Measurements from ENCODE around the gene LDB3.
A peak's percentile ranks its signal among the peaks of the same experiment; 100 is the strongest.
"Not testable (repeated sequence)": the region's sequence is repeated elsewhere in the genome, so short reads cannot be mapped to it uniquely, and the experiment has no call there.

The LDB3 gene

DNA sequence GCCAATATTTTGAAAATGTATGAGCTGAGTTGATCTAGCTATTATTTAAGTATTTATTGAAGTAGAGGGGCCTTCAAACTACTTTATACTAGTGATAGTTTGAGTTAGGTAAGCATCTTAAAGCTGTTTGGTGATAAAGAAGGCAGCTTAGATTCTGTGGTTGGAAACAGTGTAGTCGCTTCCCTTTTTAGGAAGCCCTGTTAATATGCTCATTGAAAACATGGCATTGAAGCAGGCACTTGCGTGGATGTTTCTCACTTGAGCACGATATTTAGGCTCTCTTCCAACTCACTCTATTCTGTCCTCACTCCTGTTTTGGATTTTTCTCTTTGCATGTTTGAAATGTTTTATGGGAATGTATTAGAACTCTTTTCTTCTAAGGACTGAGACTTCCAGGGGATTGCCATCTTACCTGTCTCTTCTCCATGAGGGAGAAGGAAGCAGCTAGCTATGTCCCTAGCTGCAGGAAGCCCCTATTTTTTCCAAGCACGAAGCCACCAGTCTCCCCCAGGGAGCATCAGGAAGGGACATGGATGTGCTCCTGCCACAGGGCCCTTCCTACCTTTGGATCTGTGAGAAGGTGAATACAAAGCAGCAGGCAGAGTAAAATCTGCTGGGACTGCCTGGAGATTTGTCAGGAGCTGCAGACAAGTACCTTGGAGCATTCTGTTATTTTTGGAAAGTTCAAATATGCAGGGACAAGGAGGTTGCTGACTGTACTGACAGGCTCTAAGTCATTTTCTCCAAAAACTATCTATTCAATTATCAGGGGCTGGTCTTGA lies 66.1 kb downstream of the LDB3 start:
- Histone ChIP-seq H3K9me3 (ENCODE audit: control insufficient read depth in 2 of 2, low read length in 2 of 2) (no peaks in the 10 kb centered on the region), H3K4me1 (ENCODE audit: control insufficient read depth, insufficient read depth, low read length) (peaks cover 72% of the 10 kb centered on the region), H3K27ac (ENCODE audit: low read length) (peak overlapping the region; percentile 100), H3K27me3 (ENCODE audit: control insufficient read depth in 1 of 2, insufficient read depth in 2 of 2, low read length in 2 of 2) (no peaks in the 10 kb centered on the region), H3K9ac (ENCODE audit: low read length in 2 of 2) (peak overlapping the region; percentile 72 to 88), H3K4me3 (ENCODE audit: low read length in 2 of 2) (peak overlapping the region; percentile 25 to 35), H3K36me3 (ENCODE audit: control insufficient read depth in 2 of 2, insufficient read depth in 2 of 2, low read length in 2 of 2) (peaks cover 4 to 5% of the 10 kb centered on the region in 2 donors)

DNA sequence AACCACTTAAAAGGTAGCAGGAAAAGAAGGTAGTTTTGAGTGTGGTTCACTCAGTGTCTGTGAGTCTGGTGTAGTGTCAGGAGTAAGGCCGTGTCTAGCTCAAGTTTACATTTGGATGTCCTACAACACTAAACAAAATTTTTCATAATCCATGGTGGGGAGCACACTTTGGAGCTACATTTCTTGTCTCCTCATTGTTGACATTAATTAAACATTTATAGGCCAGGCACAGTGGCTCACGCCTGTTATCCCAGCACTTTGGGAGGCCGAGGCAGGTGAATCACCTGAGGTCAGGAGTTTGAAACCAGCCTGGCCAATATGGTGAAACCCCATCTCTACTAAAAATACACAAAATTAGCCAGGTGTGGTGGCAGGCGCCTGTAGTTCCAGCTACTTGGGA lies 67.0 kb downstream of the LDB3 start:
- H3K27me3 ChIP-seq (ENCODE audit: control insufficient read depth in 1 of 2, insufficient read depth in 2 of 2, low read length in 2 of 2); H3K9me3 ChIP-seq (ENCODE audit: control insufficient read depth in 2 of 2, low read length in 2 of 2); H3K4me3 ChIP-seq (ENCODE audit: low read length in 2 of 2); H3K36me3 ChIP-seq (ENCODE audit: control insufficient read depth in 2 of 2, insufficient read depth in 2 of 2, low read length in 2 of 2): not testable (repeated sequence)
- H3K9ac ChIP-seq (ENCODE audit: low read length in 2 of 2) = peak overlapping the region; percentile 21 to 72
- peak overlapping the region; percentile 100 for H3K27ac ChIP-seq (ENCODE audit: low read length)
- H3K4me1 ChIP-seq (ENCODE audit: control insufficient read depth, insufficient read depth, low read length) = peaks cover 67% of the 10 kb centered on the region

DNA sequence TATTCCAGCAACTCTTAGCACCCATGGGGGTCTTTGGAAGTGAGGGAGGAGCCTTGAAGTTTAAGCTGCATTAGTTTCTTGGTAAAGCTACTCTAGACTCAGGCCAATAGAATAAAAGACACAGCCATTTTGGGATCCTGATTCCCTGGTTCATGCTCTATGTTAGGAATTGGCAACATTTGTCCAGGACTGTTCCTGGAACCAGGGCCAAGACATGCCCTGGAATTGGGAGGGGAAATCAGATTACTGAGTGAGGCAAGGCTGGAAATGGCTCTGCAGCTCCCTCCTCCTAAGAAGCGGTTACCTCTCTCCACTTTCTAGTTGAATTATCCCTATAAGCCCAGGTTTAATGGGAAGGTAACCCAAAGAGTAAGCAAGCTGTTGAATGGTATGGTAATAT lies 73.9 kb downstream of the LDB3 start:
- H3K27ac ChIP-seq (ENCODE audit: low read length) = peak overlapping the region; percentile 58
- H3K4me1 ChIP-seq (ENCODE audit: control insufficient read depth, insufficient read depth, low read length) = peaks cover 31% of the 10 kb centered on the region
- H3K27me3 ChIP-seq (ENCODE audit: control insufficient read depth in 1 of 2, insufficient read depth in 2 of 2, low read length in 2 of 2) = no peaks in the 10 kb centered on the region
- H3K36me3 ChIP-seq (ENCODE audit: control insufficient read depth in 2 of 2, insufficient read depth in 2 of 2, low read length in 2 of 2) = no peaks in the 10 kb centered on the region
- H3K4me3 ChIP-seq (ENCODE audit: low read length in 2 of 2) = no peak overlapping the region
- H3K9ac ChIP-seq (ENCODE audit: low read length in 2 of 2) = no peak overlapping the region
- no peaks in the 10 kb centered on the region for H3K9me3 ChIP-seq (ENCODE audit: control insufficient read depth in 2 of 2, low read length in 2 of 2)

DNA sequence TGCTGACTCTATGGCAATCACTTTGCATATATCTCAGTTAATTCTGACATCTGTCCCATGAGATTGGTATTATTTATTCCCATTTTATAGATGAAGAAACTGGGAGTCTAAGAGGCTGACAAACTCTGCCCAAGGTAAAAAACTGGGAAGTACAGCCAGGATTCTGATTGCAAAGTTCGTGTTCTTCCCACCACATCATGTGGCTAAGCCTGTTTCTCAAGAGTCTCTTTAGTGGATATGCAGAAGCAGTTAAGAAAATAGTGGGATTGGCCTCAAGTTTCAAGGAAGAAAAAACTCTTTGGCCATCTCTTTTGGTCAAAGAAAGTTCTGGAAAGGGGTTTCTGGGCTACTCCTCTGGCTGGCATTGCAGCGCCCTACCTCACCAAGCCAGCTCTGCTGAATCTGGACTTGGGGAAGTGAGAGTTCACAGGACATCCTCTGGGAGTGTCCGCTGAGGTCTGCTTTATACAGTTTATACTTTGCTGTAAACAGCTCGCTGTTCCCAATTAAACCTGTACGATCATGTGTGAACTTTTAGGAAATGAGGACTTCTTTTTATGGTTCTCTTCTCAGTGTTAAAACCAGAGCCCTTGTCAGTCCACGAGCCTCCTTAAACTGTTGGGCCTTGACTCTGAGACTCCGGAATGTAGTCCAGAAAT lies 75.9 kb downstream of the LDB3 start:
- peak overlapping the region; percentile 6 to 58 for H3K9ac ChIP-seq (ENCODE audit: low read length in 2 of 2)
- peak overlapping the region; percentile 85 for H3K27ac ChIP-seq (ENCODE audit: low read length)
- H3K36me3 ChIP-seq (ENCODE audit: control insufficient read depth in 2 of 2, insufficient read depth in 2 of 2, low read length in 2 of 2) = no peaks in the 10 kb centered on the region
- no peak overlapping the region for H3K4me3 ChIP-seq (ENCODE audit: low read length in 2 of 2)
- H3K4me1 ChIP-seq (ENCODE audit: control insufficient read depth, insufficient read depth, low read length) = peaks cover 23% of the 10 kb centered on the region
- H3K27me3 ChIP-seq (ENCODE audit: control insufficient read depth in 1 of 2, insufficient read depth in 2 of 2, low read length in 2 of 2) = no peaks in the 10 kb centered on the region
- no peaks in the 10 kb centered on the region for H3K9me3 ChIP-seq (ENCODE audit: control insufficient read depth in 2 of 2, low read length in 2 of 2)

DNA sequence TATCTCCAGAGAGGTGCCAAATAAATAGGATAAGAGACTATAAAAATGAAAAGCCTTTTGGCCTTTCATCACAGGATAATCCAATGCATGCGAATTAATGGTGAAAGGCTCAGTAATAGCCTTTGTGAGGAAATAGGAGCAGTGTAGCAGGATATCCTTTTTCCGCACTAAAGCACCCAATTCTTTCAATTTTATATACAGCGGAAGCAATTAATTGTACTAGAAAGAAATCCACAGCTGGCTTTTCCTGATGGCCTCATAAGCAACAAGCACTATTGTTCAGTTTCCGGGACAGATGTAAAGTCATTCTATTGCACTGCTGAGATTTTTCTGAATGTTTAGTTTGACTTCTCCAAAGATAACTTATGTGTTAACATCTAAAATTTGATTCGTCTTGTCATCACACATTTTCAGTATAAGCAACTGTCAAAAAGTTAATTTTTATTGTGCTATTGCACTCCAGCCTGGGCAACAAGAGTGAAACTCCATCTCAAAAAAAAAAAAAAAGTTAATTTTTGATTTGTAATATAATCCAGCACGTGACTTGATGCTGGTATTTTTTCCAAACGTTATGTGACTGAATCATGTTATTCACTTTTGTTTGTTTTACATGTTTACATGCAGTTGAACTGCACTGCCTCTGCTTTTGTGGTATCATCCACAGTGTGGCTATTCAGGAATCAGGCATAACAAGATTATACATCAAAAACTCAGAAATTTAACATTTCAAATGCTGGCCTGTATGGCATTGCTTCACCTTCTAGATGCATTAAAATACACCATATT lies 79.7 kb downstream of the LDB3 start:
- Histone ChIP-seq H3K27me3 (ENCODE audit: control insufficient read depth in 1 of 2, insufficient read depth in 2 of 2, low read length in 2 of 2) (no peaks in the 10 kb centered on the region), H3K36me3 (ENCODE audit: control insufficient read depth in 2 of 2, insufficient read depth in 2 of 2, low read length in 2 of 2) (no peaks in the 10 kb centered on the region), H3K4me1 (ENCODE audit: control insufficient read depth, insufficient read depth, low read length) (peaks cover 17% of the 10 kb centered on the region), H3K27ac (ENCODE audit: low read length) (no peak overlapping the region), H3K4me3 (ENCODE audit: low read length in 2 of 2) (no peak overlapping the region), H3K9me3 (ENCODE audit: control insufficient read depth in 2 of 2, low read length in 2 of 2) (no peaks in the 10 kb centered on the region), H3K9ac (ENCODE audit: low read length in 2 of 2) (peak overlapping the region in 1 of 2 donors; percentile 20)

DNA sequence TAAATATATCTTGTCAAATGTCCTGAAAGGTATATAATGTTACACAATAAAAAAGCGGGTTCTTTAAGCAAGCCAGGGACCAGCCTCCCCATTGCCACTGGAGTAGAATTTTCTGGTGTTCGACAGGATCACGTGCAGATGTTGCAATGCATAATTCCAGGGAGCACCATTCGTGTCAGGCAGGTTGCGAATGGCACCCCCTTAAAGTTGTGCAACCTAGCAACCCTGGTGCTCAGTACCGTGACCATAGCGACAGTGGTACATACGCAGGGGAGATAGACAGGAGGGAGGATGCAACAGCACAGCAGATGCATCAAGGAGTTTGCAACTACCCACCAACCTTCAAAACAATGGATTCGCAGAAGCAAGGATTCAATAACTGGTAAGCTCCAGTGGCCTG lies 81.5 kb downstream of the LDB3 start:
- no peaks in the 10 kb centered on the region for H3K9me3 ChIP-seq (ENCODE audit: control insufficient read depth in 2 of 2, low read length in 2 of 2)
- H3K9ac ChIP-seq (ENCODE audit: low read length in 2 of 2) = no peak overlapping the region
- peaks cover 16% of the 10 kb centered on the region for H3K4me1 ChIP-seq (ENCODE audit: control insufficient read depth, insufficient read depth, low read length)
- no peaks in the 10 kb centered on the region for H3K27me3 ChIP-seq (ENCODE audit: control insufficient read depth in 1 of 2, insufficient read depth in 2 of 2, low read length in 2 of 2)
- no peak overlapping the region for H3K27ac ChIP-seq (ENCODE audit: low read length)
- H3K36me3 ChIP-seq (ENCODE audit: control insufficient read depth in 2 of 2, insufficient read depth in 2 of 2, low read length in 2 of 2) = no peaks in the 10 kb centered on the region
- no peak overlapping the region for H3K4me3 ChIP-seq (ENCODE audit: low read length in 2 of 2)

DNA sequence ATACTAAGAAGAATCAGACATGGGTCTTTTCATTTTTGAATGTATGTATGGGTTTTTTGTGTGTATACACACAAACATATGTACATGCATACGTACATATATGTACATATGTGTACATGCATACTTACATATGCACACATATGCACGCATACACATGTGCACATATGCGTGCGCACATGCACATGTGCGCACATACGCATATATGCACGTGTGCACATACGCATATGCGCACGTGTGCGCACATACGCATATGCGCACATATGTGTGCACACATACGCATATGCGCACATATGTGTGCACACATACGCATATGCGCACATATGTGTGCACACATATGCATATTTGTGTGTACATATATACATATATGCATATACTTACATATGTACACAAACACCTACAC lies 83.2 kb downstream of the LDB3 start:
- no peaks in the 10 kb centered on the region for H3K27me3 ChIP-seq (ENCODE audit: control insufficient read depth in 1 of 2, insufficient read depth in 2 of 2, low read length in 2 of 2)
- H3K4me3 ChIP-seq (ENCODE audit: low read length in 2 of 2) = no peak overlapping the region
- H3K27ac ChIP-seq (ENCODE audit: low read length) = no peak overlapping the region
- peaks cover 16% of the 10 kb centered on the region for H3K4me1 ChIP-seq (ENCODE audit: control insufficient read depth, insufficient read depth, low read length)
- H3K9me3 ChIP-seq (ENCODE audit: control insufficient read depth in 2 of 2, low read length in 2 of 2) = no peaks in the 10 kb centered on the region
- no peaks in the 10 kb centered on the region for H3K36me3 ChIP-seq (ENCODE audit: control insufficient read depth in 2 of 2, insufficient read depth in 2 of 2, low read length in 2 of 2)
- no peak overlapping the region for H3K9ac ChIP-seq (ENCODE audit: low read length in 2 of 2)

DNA sequence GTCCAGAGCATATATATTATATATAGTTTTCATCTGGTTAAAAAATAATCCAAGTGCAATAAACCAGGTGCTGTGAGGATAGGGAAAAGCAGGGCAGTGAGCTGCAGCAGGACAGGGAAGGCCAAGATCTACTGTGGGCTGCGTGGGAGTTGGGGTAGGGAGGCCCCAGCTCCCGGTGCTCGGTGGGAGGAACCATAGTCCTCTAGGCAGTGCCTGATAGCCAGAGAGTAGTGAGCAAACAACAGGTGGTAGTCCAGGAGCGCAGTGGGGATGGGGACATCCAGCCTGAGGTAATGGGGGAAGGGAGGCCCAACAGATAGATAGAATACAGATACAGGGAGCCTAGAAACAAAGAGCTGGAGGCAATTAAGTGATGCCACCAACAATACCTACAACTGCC lies 84.0 kb downstream of the LDB3 start:
- Histone ChIP-seq H3K36me3 (ENCODE audit: control insufficient read depth in 2 of 2, insufficient read depth in 2 of 2, low read length in 2 of 2) (no peaks in the 10 kb centered on the region), H3K4me3 (ENCODE audit: low read length in 2 of 2) (no peak overlapping the region), H3K9me3 (ENCODE audit: control insufficient read depth in 2 of 2, low read length in 2 of 2) (no peaks in the 10 kb centered on the region), H3K4me1 (ENCODE audit: control insufficient read depth, insufficient read depth, low read length) (peaks cover 16% of the 10 kb centered on the region), H3K9ac (ENCODE audit: low read length in 2 of 2) (no peak overlapping the region), H3K27me3 (ENCODE audit: control insufficient read depth in 1 of 2, insufficient read depth in 2 of 2, low read length in 2 of 2) (no peaks in the 10 kb centered on the region), H3K27ac (ENCODE audit: low read length) (peak overlapping the region; percentile 64)

DNA sequence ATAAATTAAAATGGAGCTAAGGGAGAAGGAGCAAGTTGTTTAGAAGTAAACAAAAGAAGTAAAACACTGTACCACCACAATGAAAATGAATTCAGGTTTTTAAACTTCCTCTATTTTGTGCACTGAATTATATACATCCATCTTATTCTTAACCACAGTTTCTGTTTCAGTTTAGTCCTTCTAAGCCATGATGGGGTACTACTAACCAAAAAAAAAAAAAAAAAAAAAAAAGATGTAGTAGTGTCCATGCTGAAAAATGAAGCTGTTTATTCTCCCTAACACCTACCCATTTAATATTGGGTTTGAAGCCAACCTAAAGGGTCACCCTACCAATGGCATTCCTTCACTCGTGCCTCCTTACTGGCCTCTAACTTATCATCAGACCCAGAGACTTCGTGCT lies 84.7 kb downstream of the LDB3 start:
- Histone ChIP-seq H3K4me3 (ENCODE audit: low read length in 2 of 2) (no peak overlapping the region), H3K36me3 (ENCODE audit: control insufficient read depth in 2 of 2, insufficient read depth in 2 of 2, low read length in 2 of 2) (no peaks in the 10 kb centered on the region), H3K9ac (ENCODE audit: low read length in 2 of 2) (peak overlapping the region; percentile 26 to 48), H3K9me3 (ENCODE audit: control insufficient read depth in 2 of 2, low read length in 2 of 2) (no peaks in the 10 kb centered on the region), H3K27me3 (ENCODE audit: control insufficient read depth in 1 of 2, insufficient read depth in 2 of 2, low read length in 2 of 2) (no peaks in the 10 kb centered on the region), H3K4me1 (ENCODE audit: control insufficient read depth, insufficient read depth, low read length) (peaks cover 16% of the 10 kb centered on the region), H3K27ac (ENCODE audit: low read length) (peak overlapping the region; percentile 64)

DNA sequence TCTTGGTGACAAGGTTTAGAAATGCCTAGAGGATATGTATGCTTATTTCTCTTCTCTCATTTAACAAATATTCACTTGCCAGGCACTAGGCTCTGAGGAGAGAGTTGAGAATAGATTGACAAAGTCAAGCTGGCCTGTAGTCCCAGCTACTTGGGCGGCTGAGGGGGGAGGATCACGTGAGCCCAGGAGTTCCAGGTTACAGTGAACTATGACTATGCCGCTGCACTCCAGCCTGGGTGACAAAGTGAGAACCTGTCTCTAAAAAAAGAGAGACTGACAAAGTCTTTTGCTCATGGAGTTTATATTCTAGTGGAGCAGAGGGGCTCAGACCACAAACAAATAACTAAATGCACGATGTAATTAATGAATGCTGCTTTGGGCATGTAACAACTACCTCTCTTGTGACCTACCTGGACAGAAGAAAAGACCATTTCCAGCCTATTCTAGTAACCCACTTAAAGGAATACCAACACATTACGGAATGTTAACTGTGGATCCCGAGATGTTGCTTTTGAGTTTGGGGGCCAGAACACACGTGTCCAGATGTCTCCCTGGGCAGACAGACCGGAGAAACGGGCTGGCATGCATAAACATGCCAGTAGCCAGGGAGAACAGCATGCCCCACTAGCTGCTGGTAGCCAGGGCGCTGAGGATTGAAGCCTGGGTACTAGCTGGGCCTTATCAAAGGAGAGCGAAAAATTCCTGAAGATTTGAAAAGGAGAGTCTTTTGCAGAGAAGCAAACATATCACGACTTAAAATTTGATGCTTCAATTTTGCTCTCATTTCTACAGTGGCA lies 85.5 kb downstream of the LDB3 start:
- Histone ChIP-seq H3K36me3 (ENCODE audit: control insufficient read depth in 2 of 2, insufficient read depth in 2 of 2, low read length in 2 of 2) (no peaks in the 10 kb centered on the region), H3K9ac (ENCODE audit: low read length in 2 of 2) (peak overlapping the region; percentile 26 to 48), H3K4me3 (ENCODE audit: low read length in 2 of 2) (no peak overlapping the region), H3K4me1 (ENCODE audit: control insufficient read depth, insufficient read depth, low read length) (peaks cover 16% of the 10 kb centered on the region), H3K27me3 (ENCODE audit: control insufficient read depth in 1 of 2, insufficient read depth in 2 of 2, low read length in 2 of 2) (no peaks in the 10 kb centered on the region), H3K27ac (ENCODE audit: low read length) (peak overlapping the region; percentile 64), H3K9me3 (ENCODE audit: control insufficient read depth in 2 of 2, low read length in 2 of 2) (no peaks in the 10 kb centered on the region)

Measured in stomach smooth muscle (tissue), 2 donors.